ENCODE data around the gene MUC5AC.

Gene MUC5AC

DNA sequence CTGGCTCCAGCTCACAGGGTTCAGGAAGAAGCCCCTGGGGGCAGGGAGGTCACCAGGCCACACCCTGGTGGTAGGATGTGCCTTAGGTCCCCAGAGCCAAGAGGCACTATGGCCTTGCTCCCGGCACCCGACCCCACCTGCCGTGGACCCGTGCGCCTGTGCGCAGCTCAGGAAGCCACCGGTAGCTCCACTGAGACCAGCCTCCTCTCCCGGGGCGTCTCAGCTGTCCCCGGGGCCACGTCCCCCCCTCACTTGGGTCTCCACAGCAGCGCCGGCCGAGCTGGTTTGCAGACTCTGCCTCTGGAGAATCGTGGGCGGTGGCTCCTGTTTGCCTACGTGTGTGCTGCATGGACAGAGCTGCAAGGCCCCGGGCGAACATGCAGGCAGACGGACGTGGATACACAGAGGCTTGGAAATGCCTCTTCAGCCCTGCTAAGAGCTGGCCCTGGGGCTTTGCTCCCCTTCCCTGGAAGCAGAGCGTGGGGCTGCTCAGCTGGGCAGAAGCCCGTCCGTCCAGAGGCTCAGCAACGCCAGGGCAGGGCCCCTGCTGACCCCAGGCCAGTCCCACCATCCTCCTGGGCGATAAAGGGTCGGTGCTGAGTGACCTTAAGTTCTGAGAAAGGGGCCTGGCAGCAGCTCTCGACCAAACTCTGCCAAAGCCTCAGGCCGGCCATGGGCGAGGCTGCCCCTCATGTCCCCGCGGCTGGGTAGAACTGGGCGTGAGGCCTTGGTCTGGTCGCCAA, 49.8 kb downstream of the MUC5AC start:
- H2AFZ ChIP-seq (ENCODE audit: low read depth, low read length) = no peak overlapping the region
- H3K4me3 ChIP-seq (ENCODE audit: low read length) = no peak overlapping the region
- H3K36me3 ChIP-seq (replicated peaks; ENCODE audit: low read depth, low read length) = no peaks in the 10 kb centered on the region
- no peaks in the 10 kb centered on the region for H4K20me1 ChIP-seq (ENCODE audit: insufficient read depth, low read length)
- TF ChIP-seq, protein P1, sequence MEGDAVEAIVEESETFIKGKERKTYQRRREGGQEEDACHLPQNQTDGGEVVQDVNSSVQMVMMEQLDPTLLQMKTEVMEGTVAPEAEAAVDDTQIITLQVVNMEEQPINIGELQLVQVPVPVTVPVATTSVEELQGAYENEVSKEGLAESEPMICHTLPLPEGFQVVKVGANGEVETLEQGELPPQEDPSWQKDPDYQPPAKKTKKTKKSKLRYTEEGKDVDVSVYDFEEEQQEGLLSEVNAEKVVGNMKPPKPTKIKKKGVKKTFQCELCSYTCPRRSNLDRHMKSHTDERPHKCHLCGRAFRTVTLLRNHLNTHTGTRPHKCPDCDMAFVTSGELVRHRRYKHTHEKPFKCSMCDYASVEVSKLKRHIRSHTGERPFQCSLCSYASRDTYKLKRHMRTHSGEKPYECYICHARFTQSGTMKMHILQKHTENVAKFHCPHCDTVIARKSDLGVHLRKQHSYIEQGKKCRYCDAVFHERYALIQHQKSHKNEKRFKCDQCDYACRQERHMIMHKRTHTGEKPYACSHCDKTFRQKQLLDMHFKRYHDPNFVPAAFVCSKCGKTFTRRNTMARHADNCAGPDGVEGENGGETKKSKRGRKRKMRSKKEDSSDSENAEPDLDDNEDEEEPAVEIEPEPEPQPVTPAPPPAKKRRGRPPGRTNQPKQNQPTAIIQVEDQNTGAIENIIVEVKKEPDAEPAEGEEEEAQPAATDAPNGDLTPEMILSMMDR (IDR thresholded peaks at IDR 0.05; ENCODE audit: low read depth, low read length) = no peak
- TF ChIP-seq EZH2phosphoT487 (IDR thresholded peaks at IDR 0.05; ENCODE audit: low read depth) = no peak
- no peak overlapping the region for H3K27ac ChIP-seq (ENCODE audit: low read length)
- H3K4me1 ChIP-seq (ENCODE audit: low read length) = no peaks in the 10 kb centered on the region
- no peak overlapping the region for H3K9ac ChIP-seq (ENCODE audit: low read length)
- H3K9me3 ChIP-seq (ENCODE audit: insufficient read depth, low read length) = 0 out of 2 replicates have a peak, but pooled peaks cover 8% of the 10 kb centered on the region
- H3K4me2 ChIP-seq (ENCODE audit: low read length) = no peak overlapping the region
- H3K27me3 ChIP-seq (ENCODE audit: low read depth, low read length) = peaks cover 12% of the 10 kb centered on the region
- H3K79me2 ChIP-seq (ENCODE audit: low read length) = no peaks in the 10 kb centered on the region

DNA sequence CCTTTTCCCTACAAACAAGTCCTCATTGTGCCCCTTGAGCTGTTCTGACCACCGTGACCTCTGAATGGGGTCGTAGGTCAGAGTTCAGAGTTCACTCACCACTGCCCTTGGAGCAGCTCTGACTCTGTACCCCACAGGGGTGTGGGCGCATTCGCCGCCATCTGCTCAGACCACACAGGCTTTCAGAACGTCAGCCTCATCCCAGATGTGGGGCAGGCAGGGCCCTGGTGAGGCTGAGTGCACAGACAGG, 50.3 kb downstream of the MUC5AC start:
- Histone ChIP-seq H3K27ac (ENCODE audit: low read length) (no peak overlapping the region), H3K27me3 (ENCODE audit: low read depth, low read length) (peaks cover 13% of the 10 kb centered on the region), H3K4me3 (ENCODE audit: low read length) (no peak overlapping the region), H3K4me1 (ENCODE audit: low read length) (no peaks in the 10 kb centered on the region), H3K4me2 (ENCODE audit: low read length) (no peak overlapping the region), H4K20me1 (ENCODE audit: insufficient read depth, low read length) (no peaks in the 10 kb centered on the region), H3K36me3 (replicated peaks; ENCODE audit: low read depth, low read length) (no peaks in the 10 kb centered on the region), H3K9ac (ENCODE audit: low read length) (no peak overlapping the region), H2AFZ (ENCODE audit: low read depth, low read length) (no peak overlapping the region), H3K79me2 (ENCODE audit: low read length) (no peaks in the 10 kb centered on the region), H3K9me3 (ENCODE audit: insufficient read depth, low read length) (0 out of 2 replicates have a peak, but pooled peaks cover 8% of the 10 kb centered on the region)
- TF ChIP-seq, protein P1 (IDR thresholded peaks at IDR 0.05; ENCODE audit: low read depth, low read length) = no peak
- TF ChIP-seq EZH2phosphoT487 (IDR thresholded peaks at IDR 0.05; ENCODE audit: low read depth) = no peak

DNA sequence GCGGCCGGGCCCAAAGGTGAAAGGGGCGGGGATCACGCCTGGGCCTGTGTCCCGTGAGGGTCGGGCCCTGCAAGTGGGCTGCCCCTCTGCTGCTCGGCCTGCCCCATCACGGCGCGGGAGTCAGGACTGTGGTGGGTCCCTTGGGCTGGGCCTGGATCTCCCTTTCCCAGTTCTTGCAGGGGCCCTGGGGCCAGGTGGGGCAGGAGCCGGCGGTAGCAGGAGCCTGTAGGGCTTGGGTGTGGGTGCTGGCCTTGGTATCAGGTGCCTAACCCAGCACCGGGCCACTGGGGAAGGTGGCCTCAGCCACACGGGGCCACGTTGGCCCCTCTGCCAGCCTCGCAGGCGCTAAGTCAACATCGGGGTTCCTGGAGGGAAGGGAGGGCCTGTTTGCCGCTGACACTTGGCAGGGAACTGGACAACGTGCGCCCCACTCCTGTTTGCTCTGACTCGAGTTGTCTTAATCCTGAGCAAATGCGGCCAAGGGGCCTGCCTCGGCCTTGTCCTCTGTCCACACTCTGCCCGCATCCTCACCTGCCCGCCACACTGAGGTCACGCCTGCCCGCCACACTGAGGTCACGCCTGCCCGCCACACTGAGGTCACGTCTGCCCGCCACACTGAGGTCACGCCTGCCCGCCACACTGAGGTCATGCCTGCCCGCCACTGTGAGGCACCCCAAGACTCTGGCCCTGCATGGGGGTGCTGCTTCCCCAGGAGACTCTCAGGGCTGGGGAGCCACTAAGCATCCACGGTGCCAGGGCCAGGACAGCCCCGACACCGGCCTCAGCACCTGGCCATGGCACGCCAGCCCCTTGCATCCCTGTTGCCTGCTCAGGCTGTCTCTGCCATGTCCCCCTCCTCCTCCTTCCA, 50.9 kb downstream of the MUC5AC start:
- no peak overlapping the region for H3K4me3 ChIP-seq (ENCODE audit: low read length)
- 0 out of 2 replicates have a peak, but pooled peaks cover 8% of the 10 kb centered on the region for H3K9me3 ChIP-seq (ENCODE audit: insufficient read depth, low read length)
- H3K79me2 ChIP-seq (ENCODE audit: low read length) = no peaks in the 10 kb centered on the region
- no peaks in the 10 kb centered on the region for H4K20me1 ChIP-seq (ENCODE audit: insufficient read depth, low read length)
- TF ChIP-seq EZH2phosphoT487 (IDR thresholded peaks at IDR 0.05; ENCODE audit: low read depth) = no peak
- TF ChIP-seq, protein P1 (IDR thresholded peaks at IDR 0.05; ENCODE audit: low read depth, low read length) = no peak
- no peaks in the 10 kb centered on the region for H3K4me1 ChIP-seq (ENCODE audit: low read length)
- no peak overlapping the region for H3K27ac ChIP-seq (ENCODE audit: low read length)
- H3K4me2 ChIP-seq (ENCODE audit: low read length) = no peak overlapping the region
- no peak overlapping the region for H2AFZ ChIP-seq (ENCODE audit: low read depth, low read length)
- no peak overlapping the region for H3K9ac ChIP-seq (ENCODE audit: low read length)
- H3K27me3 ChIP-seq (ENCODE audit: low read depth, low read length) = peaks cover 17% of the 10 kb centered on the region
- H3K36me3 ChIP-seq (replicated peaks; ENCODE audit: low read depth, low read length) = no peaks in the 10 kb centered on the region

DNA sequence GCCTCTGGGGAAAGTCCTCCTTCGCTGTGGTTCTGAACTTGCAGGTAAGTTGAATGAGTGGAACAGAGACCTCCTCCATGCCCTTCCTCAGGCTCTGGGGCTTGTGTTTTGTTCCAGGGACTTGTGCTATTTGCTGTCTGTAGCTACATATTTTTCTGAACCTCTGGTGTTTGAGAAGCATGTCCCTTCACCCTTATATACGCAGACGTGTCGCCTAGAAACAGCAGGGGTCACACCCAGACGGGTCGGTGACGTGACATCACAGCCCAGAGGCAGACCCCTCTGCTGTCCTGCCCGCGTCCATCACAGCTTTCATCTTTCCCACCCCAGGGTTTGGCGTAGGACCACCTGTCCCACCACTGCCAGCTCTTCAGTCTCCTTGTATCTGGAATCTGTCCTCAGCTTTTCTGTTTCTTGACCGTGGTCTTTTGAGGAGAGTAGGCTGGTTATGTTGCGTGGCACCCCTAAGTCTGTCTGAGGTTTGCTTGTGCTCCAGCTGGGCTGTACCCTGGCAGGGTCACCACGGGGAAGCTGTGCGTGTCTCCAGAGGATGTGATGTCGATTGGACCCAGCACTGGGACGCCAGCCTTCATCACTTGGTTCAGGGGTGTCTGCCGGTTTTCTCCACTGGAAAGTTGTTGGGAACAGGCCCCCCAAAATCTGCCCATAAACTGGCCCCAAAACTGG, 51.8 kb downstream of the MUC5AC start:
- TF ChIP-seq EZH2phosphoT487 (IDR thresholded peaks at IDR 0.05; ENCODE audit: low read depth) = no peak
- TF ChIP-seq, protein P1 (IDR thresholded peaks at IDR 0.05; ENCODE audit: low read depth, low read length) = no peak
- H3K27ac ChIP-seq (ENCODE audit: low read length) = no peak overlapping the region
- no peaks in the 10 kb centered on the region for H3K79me2 ChIP-seq (ENCODE audit: low read length)
- H4K20me1 ChIP-seq (ENCODE audit: insufficient read depth, low read length) = no peaks in the 10 kb centered on the region
- H3K27me3 ChIP-seq (ENCODE audit: low read depth, low read length) = peaks cover 17% of the 10 kb centered on the region
- no peak overlapping the region for H3K4me2 ChIP-seq (ENCODE audit: low read length)
- H3K9ac ChIP-seq (ENCODE audit: low read length) = no peak overlapping the region
- no peaks in the 10 kb centered on the region for H3K36me3 ChIP-seq (replicated peaks; ENCODE audit: low read depth, low read length)
- H3K4me1 ChIP-seq (ENCODE audit: low read length) = no peaks in the 10 kb centered on the region
- H3K9me3 ChIP-seq (ENCODE audit: insufficient read depth, low read length) = 0 out of 2 replicates have a peak, but pooled peaks cover 8% of the 10 kb centered on the region
- no peak overlapping the region for H2AFZ ChIP-seq (ENCODE audit: low read depth, low read length)
- H3K4me3 ChIP-seq (ENCODE audit: low read length) = no peak overlapping the region
